Bronchial epithelial cell (primary cell): Measurements from ENCODE around the gene ADCY4. TPM values are rescaled to one million over a fixed set of nuclear protein-coding genes. Genes with fewer than 3 reads are reported as not detected.
A peak's percentile ranks its signal among the peaks of the same experiment; 100 is the strongest.

Experiments used
- DNase-seq: peaks from one replicate; pipeline ENCODE4 v3.0.0-alpha.2; 2010; ENCODE audit warnings: low read depth
- FAIRE-seq: peaks from 2 replicates; lab custom pipeline; 2011; peaks lifted over from hg19 to GRCh38; lab: Jason Lieb, UNC
- H3K27me3 ChIP-seq: 2 replicates; pipeline ENCODE4 v1.5.1; 2011; ENCODE audit warnings: low read length; ENCODE audit not compliant: control insufficient read depth, insufficient read depth
- H3K36me3 ChIP-seq: 2 replicates; pipeline ENCODE4 v1.5.1; 2011; ENCODE audit warnings: low read length; ENCODE audit not compliant: control insufficient read depth, insufficient read depth
- H3K4me3 ChIP-seq: 2 replicates; pipeline ENCODE4 v1.5.1; 2011; ENCODE audit warnings: mild to moderate bottlenecking, low read depth, low read length, control low read depth
- CTCF ChIP-seq: IDR thresholded peaks from 2 replicates; pipeline ENCODE4 v1.5.1; 2011; ENCODE audit warnings: mild to moderate bottlenecking, moderate library complexity, low read length, control low read depth, inconsistent platforms; ENCODE audit not compliant: insufficient read depth, severe bottlenecking
- total RNA-seq: library from RNA; depleted of rRNA; stranded (reverse); fragments of >200 nt; gene quantifications from 2 replicates; pipeline ENCODE4 v1.2.1, GENCODE V29; 2014

Gene ADCY4
- 0.53 and 0.77 TPM in 2 replicates for total RNA-seq

- DNase-seq (no peak), FAIRE-seq (no peak)
- Histone ChIP-seq H3K27me3 (no peaks in the 10 kb centered on the region), H3K4me3 (peak within 1 kb of the TSS; percentile 37), H3K36me3 (peaks cover 2% of the 10 kb centered on the region)
- TF ChIP-seq CTCF, result no peak
Measured at GRCh38 chr14:24334431-24335291, at the start of gene ADCY4. Gene ADCY4 (minus strand): TSS chr14:24335071. CDS start chr14:24334652, 419 bp downstream.

- FAIRE-seq, result no peak
- H3K36me3 ChIP-seq, result no peaks in the 10 kb centered on the region
- no peak for TF ChIP-seq CTCF
- no peak for DNase-seq
- H3K4me3 ChIP-seq, result no peak overlapping the region
- H3K27me3 ChIP-seq, result no peaks in the 10 kb centered on the region
Measured at GRCh38 chr14:24384169-24384568, 49.3 kb upstream of the ADCY4 start.

GRCh38 chr14:24382064-24382371 is 47.1 kb upstream of the ADCY4 start:
- FAIRE-seq (no peak), DNase-seq (no peak)
- Histone ChIP-seq H3K36me3 (no peaks in the 10 kb centered on the region), H3K27me3 (no peaks in the 10 kb centered on the region), H3K4me3 (no peak overlapping the region)
- no peak for TF ChIP-seq CTCF

GRCh38 chr14:24381363-24382063 is 46.6 kb upstream of the ADCY4 start:
- DNase-seq (no peak), FAIRE-seq (no peak)
- Histone ChIP-seq H3K36me3 (no peaks in the 10 kb centered on the region), H3K4me3 (no peak overlapping the region), H3K27me3 (no peaks in the 10 kb centered on the region)
- TF ChIP-seq CTCF, result no peak

- no peak overlapping the region for H3K4me3 ChIP-seq
- TF ChIP-seq CTCF, result no peak
- H3K36me3 ChIP-seq, result no peaks in the 10 kb centered on the region
- DNase-seq (no peak), FAIRE-seq (no peak)
- H3K27me3 ChIP-seq, result no peaks in the 10 kb centered on the region
Measured at GRCh38 chr14:24379907-24380730, 45.2 kb upstream of the ADCY4 start.
